SH-SY5Y (cell line): ENCODE measurements around the gene ANKRD29.

ENCODE experiments used
- GATA2 ChIP-seq: IDR thresholded peaks from 2 replicates; pipeline ENCODE4 v1.6.1; 2011; ENCODE audit warnings: mild to moderate bottlenecking, low read depth, low read length
- GATA3 ChIP-seq: IDR thresholded peaks from 2 replicates; pipeline ENCODE4 v1.6.1; 2011; ENCODE audit warnings: low read depth, mild to moderate bottlenecking, low read length, moderate library complexity

The ANKRD29 gene

DNA sequence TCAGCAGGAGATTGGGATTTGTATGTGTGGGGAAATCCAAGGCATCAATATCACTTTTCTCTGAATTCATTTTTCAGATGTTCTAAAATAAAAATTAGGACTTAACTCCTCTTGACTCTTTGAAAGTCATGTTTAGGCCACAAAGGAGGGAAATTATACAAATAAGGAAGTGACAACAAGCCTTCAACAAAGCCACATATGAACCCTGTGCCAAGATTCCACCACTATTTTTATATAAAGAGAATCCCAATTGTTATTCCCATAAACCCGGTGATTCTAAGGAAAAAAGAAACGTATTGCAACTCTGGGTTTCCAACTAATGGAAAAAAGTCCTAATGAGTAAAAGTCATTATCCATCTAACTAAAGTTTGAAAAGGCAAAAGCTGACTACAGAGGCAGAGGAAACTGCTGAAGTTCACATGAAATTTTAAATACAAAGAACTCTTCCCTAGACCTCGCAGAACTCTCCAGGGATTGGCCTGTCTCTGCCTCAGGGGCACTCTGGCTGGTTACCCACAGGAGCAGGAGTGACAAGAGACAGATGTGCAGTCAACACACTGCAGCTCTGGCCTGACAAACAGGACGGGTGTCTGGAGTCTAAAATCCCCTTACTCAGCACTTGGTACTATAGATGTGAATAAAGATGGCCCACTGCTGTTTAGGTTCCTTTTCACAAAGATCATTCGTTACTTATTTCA is 88.0 kb downstream of the ANKRD29 start:
- TF ChIP-seq GATA3 (no peak), GATA2 (no peak)

DNA sequence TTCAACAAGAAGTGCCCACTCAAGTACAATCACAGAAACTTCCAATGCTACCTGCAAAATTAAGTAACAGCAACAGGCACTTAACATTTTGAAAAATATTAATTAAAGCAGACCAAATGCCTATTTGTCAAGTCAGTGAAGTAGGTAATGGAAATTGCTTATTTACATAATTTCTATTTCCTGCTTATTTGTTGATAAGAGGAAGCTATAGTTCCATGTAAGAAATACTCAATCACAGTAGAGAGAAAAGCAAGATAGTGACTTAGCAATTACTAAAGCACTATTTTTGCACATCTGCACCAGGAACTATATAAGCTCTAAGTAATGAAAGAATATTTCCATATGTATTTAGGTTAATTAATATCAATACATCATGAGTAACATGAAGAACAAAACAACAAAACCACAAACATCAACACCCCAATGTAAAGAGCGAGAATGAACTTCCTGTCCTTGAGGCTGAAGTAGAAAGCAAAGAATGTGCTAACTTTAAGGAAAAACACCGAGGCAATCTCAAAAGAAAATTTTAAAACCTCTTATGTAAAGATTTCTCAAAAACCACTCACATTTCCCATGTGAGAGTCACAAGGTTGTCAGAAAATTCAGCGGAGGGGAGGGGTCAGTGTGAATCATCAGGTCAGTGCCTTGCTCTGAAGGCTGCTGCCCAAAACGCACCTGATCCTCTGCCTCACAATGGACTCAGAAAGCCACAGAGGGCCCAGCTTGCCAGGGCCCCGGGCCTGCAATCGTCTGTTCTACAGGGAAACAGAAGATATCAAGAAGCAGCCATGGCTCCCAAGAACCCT is 88.9 kb downstream of the ANKRD29 start:
- TF ChIP-seq GATA2 (no peak), GATA3 (no peak)

DNA sequence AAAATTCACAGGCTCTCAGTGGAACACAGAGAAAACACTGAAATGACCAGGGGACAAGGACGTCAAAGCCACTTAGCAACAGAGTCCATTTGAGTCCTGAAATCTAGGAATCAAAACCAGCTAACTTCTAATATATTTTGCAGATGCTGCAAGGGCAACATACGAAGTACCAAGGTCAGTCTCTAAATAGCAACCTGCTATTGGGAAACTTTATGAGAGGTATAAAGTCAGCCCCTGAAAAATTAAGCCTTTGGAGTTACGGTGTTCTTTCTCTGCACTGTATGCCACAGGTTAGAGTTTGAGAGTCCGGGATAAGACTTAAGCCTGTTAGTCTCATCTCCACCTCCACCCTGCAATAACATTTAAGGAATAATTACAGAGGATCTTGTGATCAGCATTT is 89.7 kb downstream of the ANKRD29 start:
- no peak for TF ChIP-seq GATA3
- TF ChIP-seq GATA2, result no peak

DNA sequence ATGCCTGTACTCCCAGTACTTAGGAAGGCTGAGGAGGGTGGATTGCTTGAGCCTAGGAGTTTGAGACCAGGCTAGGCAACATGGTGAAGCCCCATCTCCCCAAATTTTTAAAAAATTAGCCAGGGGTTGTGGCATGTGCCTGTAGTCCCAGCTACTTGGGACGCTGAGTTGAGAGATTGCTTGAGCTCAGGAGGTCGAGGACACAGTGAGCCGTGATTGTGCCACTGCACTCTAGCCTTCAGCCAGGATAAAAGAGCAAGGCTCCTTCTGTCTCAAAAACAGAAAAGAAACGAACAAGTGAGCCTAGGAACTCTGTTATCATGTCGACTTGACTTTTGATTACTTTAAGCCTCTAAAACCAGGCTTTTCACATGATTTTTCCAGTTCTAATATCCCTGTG is 90.1 kb downstream of the ANKRD29 start:
- no peak for TF ChIP-seq GATA2
- TF ChIP-seq GATA3, result no peak

DNA sequence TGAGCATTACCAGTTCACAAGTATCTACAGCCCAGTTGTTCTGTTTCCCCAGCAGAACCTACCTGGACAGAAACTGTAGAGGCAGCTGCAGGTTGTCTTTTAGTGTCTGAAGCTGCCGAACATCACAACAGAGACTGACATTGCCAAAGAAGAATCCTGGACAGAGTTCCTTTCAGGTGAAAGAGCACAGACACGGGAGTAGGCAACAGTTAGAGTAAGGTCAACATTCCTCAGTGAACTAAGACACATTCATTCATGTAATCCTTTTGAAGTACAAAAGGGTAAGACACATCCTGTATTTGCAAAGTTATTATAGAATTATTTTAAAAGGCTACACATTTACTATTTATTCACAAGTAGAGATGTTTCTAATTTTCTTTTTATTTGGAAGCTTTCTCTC is 90.7 kb downstream of the ANKRD29 start:
- no peak for TF ChIP-seq GATA3
- TF ChIP-seq GATA2, result no peak

DNA sequence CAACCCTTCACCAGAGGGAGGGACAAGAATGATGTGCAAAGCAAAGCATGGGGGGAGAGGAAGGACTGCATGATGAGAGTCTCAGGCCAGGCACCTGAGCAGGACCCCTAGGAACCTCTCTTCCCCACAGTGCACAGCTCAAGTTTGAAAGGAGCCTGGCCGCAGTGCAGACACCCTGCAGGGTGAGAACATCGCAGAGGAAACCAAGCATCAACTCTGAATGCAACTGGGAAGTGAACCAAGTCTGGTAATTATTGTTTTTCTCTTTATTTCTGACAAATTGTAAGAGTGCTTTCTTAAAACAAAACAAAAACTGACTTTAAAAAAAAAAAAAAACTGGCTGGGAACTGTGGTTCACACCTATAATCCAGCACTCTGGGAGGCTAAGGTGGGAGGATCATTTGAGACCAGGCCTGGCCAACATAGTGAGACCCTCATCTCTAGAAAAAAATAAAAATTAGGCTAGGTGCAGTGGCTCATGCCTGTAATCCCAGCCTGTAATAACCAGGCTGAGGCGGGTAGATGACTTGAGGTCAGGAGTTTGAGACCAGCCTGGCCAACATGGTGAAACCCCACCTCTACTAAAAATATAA is 91.7 kb downstream of the ANKRD29 start:
- TF ChIP-seq GATA3 (no peak), GATA2 (no peak)

DNA sequence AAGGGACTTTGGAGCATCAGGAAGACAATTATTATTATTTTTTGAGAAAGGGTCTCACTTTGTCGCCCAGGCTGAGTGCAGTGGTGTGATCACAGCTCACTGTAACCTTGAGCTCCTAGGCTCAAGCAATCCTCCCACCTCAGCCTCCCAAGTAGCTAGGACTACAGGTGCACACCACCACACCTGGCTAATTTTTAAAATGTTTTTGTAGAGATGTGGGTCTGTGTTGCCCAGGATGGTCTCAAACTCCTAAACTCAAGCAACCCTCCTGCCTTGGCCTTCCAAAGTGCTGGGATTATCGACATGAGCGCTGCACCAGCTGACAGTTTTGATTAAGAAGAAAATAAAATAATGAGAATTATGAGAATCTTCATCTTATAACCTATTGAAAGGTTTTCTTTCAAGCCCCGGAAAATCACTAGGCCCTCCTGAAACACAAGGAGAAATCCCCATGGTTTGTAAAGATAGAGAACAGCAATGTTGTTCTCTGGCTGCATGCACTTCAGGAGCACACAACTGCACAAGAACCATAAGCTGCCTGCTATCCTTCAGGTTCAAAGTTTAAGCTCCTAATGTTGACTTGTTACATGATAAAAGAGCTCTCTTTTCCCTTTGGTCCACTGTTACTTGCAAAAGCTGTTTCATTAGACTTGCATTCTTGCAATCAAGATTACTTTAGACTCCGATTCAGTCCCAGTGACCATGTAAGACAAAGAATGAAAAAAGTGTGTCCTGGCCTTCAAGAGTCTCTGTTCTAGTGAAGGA is 93.2 kb downstream of the ANKRD29 start:
- TF ChIP-seq GATA2 (no peak), GATA3 (no peak)

DNA sequence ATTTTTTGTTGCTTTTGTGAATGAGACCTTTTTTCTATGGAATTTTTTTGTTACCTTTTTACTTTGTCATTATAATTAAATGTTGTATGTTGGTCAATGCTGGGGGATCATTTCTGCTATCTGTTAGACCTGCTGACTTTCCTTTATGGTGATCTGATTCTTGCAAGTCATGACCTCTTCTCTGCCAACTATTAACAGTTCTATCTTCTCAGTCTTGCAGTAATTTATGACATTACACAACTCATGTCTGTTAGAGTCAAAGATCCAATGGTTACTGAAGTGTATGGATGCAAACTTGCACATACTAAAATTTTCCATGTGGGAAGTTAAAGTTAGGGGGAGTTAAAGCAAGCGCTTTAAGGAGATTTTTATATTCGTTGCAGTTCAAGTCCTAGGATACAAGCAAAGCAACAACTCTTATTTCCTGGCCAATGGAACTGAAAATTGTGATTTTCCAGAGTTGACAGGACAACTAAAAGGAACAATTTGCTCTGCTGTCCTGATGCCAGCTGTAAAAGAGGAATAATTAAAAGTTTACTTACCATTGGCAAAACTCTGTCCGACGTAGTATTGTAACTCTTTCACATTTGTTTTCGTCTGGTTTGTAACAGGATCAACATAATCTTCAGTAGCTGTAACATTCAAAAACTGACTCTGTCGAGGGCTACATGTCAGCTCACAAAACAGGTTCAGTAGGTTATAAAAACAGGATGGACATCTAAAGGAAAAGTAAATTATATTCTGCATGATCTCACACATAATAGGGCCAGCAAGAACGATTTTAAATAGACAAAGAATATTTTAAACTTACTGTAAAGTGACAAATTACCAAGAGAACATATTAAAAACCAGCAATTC is 94.2 kb downstream of the ANKRD29 start:
- TF ChIP-seq GATA2 (no peak), GATA3 (no peak)

DNA sequence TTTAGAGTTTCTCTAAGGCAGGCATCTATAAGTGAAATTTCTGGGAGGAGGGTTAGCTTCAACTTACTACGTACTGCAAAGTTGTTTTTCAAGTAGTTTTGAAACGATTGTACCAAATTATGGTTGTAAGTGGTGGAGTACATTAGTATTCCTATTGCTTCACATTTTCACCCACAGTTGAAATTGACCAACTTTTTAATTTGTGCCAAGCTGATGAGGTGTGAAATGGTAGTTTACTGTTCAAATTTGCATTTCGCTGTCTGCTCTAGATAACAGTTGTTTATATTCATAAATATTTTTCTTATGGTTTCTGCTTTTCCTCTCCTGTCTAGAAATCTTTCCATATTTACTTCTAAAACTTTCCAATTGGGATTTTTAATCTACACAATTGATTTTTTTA is 95.0 kb downstream of the ANKRD29 start:
- no peak for TF ChIP-seq GATA2
- TF ChIP-seq GATA3, result no peak

DNA sequence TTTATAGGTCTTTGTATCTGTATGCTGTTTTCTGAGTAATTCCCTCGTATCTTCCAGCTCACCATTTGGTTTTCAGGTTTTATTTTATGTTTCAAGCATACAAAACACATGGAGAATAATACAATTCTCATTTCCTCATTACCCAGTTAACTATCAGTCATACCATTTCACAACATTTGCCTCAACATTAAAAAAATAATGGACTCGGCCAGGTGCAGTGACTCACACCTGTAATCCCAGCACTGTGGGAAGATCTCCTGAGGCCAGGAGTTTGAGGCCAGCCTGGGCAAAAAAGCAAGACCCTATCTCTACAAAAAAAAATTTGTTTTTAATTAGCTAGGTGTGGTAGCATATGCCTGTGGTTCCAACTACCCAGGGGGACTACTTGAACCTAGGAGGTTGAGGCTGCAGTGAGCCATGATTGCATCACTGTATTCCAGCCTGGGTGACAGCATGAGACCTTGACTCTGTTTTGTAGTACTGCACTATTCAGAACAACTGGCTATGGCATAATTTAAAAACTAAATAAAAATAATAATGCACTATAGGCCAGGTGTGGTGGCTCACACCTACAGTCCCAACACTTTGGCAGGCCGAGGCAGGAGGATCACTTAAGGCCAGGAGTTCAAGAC is 96.7 kb downstream of the ANKRD29 start:
- TF ChIP-seq GATA3, result no peak
- no peak for TF ChIP-seq GATA2

DNA sequence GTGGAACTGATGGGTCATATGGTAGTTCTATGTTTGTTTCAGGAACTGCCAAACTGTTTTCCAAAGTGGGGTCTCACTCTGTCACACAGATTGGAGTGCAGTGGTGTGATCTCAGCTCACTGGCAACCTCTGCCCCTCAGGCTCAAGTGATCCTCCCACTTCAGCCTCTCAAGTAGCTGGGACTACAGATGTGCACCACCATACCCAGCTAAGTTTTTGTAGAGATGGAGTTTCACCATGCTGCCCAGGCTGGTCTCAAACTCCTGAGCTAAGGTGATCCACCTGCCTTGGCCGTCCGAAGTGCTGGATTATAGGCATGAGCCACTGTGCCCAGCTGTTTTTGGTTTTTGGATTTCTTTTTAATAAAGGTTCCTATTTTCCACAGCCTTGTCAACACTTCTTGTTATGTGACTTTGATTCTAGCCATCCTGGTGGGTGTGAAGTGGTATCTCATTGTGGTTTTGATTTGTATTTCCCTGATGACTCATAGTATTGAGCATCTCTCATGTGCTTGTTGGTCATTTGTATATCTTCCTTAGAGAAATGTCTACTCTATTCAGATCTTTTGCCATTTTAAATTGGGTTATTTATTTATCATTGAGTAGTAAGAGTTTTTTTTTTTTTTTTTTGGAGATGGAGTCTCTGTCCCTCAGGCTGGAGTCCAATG is 99.2 kb downstream of the ANKRD29 start:
- TF ChIP-seq GATA2 (no peak), GATA3 (no peak)

DNA sequence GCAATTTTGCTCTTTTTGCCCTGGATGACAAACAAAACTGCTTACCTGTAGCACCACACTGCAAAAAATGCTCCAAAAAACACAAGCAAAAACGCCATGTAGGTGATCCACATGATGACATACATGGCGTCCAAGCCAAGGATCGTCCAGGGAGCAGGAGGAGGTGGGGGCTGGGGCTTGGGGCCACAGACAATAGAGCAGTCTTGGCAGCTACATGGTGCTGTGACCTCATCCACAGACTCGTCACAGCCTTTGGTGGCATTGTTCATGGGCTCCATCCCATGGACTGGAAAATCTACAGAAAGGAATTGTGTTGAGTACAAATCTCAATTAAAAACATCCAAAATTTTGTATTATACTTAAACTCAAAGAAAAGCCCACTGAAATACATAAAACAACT is 102.5 kb downstream of the ANKRD29 start:
- TF ChIP-seq GATA3, result no peak
- TF ChIP-seq GATA2, result no peak
